Loucy (cell line): Measurements from ENCODE around the gene GDAP2.
"Not testable (repeated sequence)": the region's sequence is repeated elsewhere in the genome, so short reads cannot be mapped to it uniquely, and the experiment has no call there.

Source experiments
- H2AFZ ChIP-seq: fragments of 200-600 bp; sonication (generic); 2 replicates; pipeline ENCODE4 v1.6.0; 2016; ENCODE audit warnings: antibody characterized with exemption, mild to moderate bottlenecking, low read length, moderate library complexity
- H3F3A ChIP-seq: fragments of 200-600 bp; 2 replicates; pipeline ENCODE4 v1.6.0; 2016; ENCODE audit warnings: antibody characterized with exemption, low read depth, mild to moderate bottlenecking
- H3K27me3 ChIP-seq: fragments of 200-600 bp; sonication (generic); 2 replicates; pipeline ENCODE4 v1.6.1; 2014; ENCODE audit warnings: low read length, mild to moderate bottlenecking; ENCODE audit not compliant: insufficient read depth, poor library complexity, severe bottlenecking
- H3K36me3 ChIP-seq: fragments of 200-600 bp; sonication (generic); 2 replicates; pipeline ENCODE4 v1.6.1; 2016; ENCODE audit warnings: low read length; ENCODE audit not compliant: insufficient read depth
- H3K4me1 ChIP-seq: fragments of 200-600 bp; sonication (generic); 2 replicates; pipeline ENCODE4 v1.5.1; 2014; ENCODE audit warnings: low read length, mild to moderate bottlenecking; ENCODE audit not compliant: insufficient read depth, poor library complexity, severe bottlenecking
- H3K4me2 ChIP-seq: fragments of 200-600 bp; sonication (generic); 2 replicates; pipeline ENCODE4 v1.6.0; 2014; ENCODE audit warnings: antibody characterized with exemption, low read length, low read depth, mild to moderate bottlenecking; ENCODE audit not compliant: poor library complexity, severe bottlenecking
- H3K4me3 ChIP-seq: fragments of 200-600 bp; sonication (generic); 2 replicates; pipeline ENCODE4 v1.5.1; 2014; ENCODE audit warnings: low read length, mild to moderate bottlenecking, mixed read lengths; ENCODE audit not compliant: poor library complexity, severe bottlenecking
- H3K79me2 ChIP-seq: fragments of 200-600 bp; sonication (generic); 2 replicates; pipeline ENCODE4 v1.6.1; 2014; ENCODE audit warnings: low read length; ENCODE audit not compliant: insufficient read depth
- H3K9ac ChIP-seq: fragments of 200-600 bp; sonication (generic); 2 replicates; pipeline ENCODE4 v1.6.0; 2014; ENCODE audit warnings: mild to moderate bottlenecking, low read depth, low read length, moderate library complexity; ENCODE audit not compliant: poor library complexity, severe bottlenecking
- H3K9me2 ChIP-seq: fragments of 200-600 bp; sonication (generic); replicated peaks from 2 replicates; pipeline ENCODE4 v1.6.1; 2016; ENCODE audit warnings: low read depth, low read length, mixed read lengths
- H3K9me3 ChIP-seq: fragments of 200-600 bp; sonication (generic); 2 replicates; pipeline ENCODE4 v1.6.1; 2014; ENCODE audit warnings: mild to moderate bottlenecking, antibody characterized with exemption, low read length, low read depth; ENCODE audit not compliant: insufficient read depth
- H4K20me1 ChIP-seq: fragments of 200-600 bp; sonication (generic); 2 replicates; pipeline ENCODE4 v1.6.0; 2014; ENCODE audit warnings: antibody characterized with exemption, low read length, mild to moderate bottlenecking; ENCODE audit not compliant: insufficient read depth, poor library complexity, severe bottlenecking
- CTCF ChIP-seq: fragments of 200-600 bp; sonication (generic); conservative IDR thresholded peaks from 2 replicates; pipeline ENCODE4 v1.5.1; 2014; ENCODE audit warnings: mild to moderate bottlenecking, antibody characterized with exemption, low read length
- EZH2phosphoT487 ChIP-seq: fragments of 200-600 bp; IDR thresholded peaks from 2 replicates; pipeline ENCODE4 v1.6.1; 2018; ENCODE audit warnings: antibody characterized with exemption, mild to moderate bottlenecking, moderate library complexity, borderline replicate concordance

Gene GDAP2

GRCh38 chr1:117930173-117930447 is 689 bp upstream of the GDAP2 start:
- H4K20me1 ChIP-seq, result peaks cover 21% of the 10 kb centered on the region
- no peaks in the 10 kb centered on the region; the same call in 1 of the 2 replicates for H3K36me3 ChIP-seq
- TF ChIP-seq CTCF (no peak), EZH2phosphoT487 (no peak)
- no peaks in the 10 kb centered on the region for H3F3A ChIP-seq
- H3K79me2 ChIP-seq, result peaks cover 72% of the 10 kb centered on the region
- no peaks in the 10 kb centered on the region for H3K9me3 ChIP-seq
- no peaks in the 10 kb centered on the region for H3K9me2 ChIP-seq
- no peaks in the 10 kb centered on the region for H3K27me3 ChIP-seq
- peak overlapping the region; percentile 89 for H3K4me3 ChIP-seq
- H2AFZ ChIP-seq, result peak overlapping the region; percentile 74
- peaks cover 62% of the 10 kb centered on the region for H3K4me1 ChIP-seq
- peak overlapping the region; percentile 76 for H3K4me2 ChIP-seq
- peak overlapping the region; percentile 76 for H3K9ac ChIP-seq

- Histone ChIP-seq H3F3A (no peaks in the 10 kb centered on the region), H3K9ac (peak overlapping the region; percentile 76), H2AFZ (peak overlapping the region; percentile 94), H3K36me3 (no peaks in the 10 kb centered on the region), H3K4me3 (peak overlapping the region; percentile 89), H3K4me2 (peak overlapping the region; percentile 83), H3K9me3 (no peaks in the 10 kb centered on the region), H3K9me2 (no peaks in the 10 kb centered on the region), H4K20me1 (peaks cover 18% of the 10 kb centered on the region), H3K79me2 (peaks cover 77% of the 10 kb centered on the region), H3K27me3 (no peaks in the 10 kb centered on the region), H3K4me1 (peaks cover 57% of the 10 kb centered on the region)
- TF ChIP-seq EZH2phosphoT487 (no peak), CTCF (0 out of 2 replicates have a peak, but pooled peaks have one; percentile 9)
Measured at GRCh38 chr1:117928881-117929342, 509 bp downstream of the GDAP2 start.

- Histone ChIP-seq H3F3A (no peaks in the 10 kb centered on the region), H3K9ac (no peak overlapping the region), H3K27me3 (no peaks in the 10 kb centered on the region), H3K9me3 (no peaks in the 10 kb centered on the region), H3K4me3 (peak overlapping the region; percentile 89), H4K20me1 (peaks cover 13% of the 10 kb centered on the region), H3K9me2 (no peaks in the 10 kb centered on the region), H3K4me1 (peaks cover 41% of the 10 kb centered on the region), H3K36me3 (no peaks in the 10 kb centered on the region), H3K79me2 (peaks cover 55% of the 10 kb centered on the region), H2AFZ (no peak overlapping the region), H3K4me2 (peak overlapping the region; percentile 83)
- no peak for TF ChIP-seq CTCF
- no peak for TF ChIP-seq EZH2phosphoT487
Measured at GRCh38 chr1:117925981-117926380, 3.4 kb downstream of the GDAP2 start.

GRCh38 chr1:117922717-117923116 is 6.7 kb downstream of the GDAP2 start:
- H3K79me2 ChIP-seq, result peaks cover 26% of the 10 kb centered on the region
- not testable (repeated sequence) for H3K4me3 ChIP-seq, H2AFZ ChIP-seq, H3K4me2 ChIP-seq, H3F3A ChIP-seq, H4K20me1 ChIP-seq, H3K9me2 ChIP-seq, H3K9ac ChIP-seq, H3K9me3 ChIP-seq, H3K27me3 ChIP-seq
- H3K36me3 ChIP-seq, result peaks cover 15% of the 10 kb centered on the region
- H3K4me1 ChIP-seq, result peaks cover 22% of the 10 kb centered on the region
